Activated T-cell treated with anti-CD3 and anti-CD28 coated beads for 4 hours (primary cell): Measurements from ENCODE around the gene HOXB6.
A peak's percentile ranks its signal among the peaks of the same experiment; 100 is the strongest.

Experiments used
- DNase-seq: peaks from one replicate; pipeline ENCODE4 v3.0.0-alpha.2; 2020

Gene HOXB6

DNA sequence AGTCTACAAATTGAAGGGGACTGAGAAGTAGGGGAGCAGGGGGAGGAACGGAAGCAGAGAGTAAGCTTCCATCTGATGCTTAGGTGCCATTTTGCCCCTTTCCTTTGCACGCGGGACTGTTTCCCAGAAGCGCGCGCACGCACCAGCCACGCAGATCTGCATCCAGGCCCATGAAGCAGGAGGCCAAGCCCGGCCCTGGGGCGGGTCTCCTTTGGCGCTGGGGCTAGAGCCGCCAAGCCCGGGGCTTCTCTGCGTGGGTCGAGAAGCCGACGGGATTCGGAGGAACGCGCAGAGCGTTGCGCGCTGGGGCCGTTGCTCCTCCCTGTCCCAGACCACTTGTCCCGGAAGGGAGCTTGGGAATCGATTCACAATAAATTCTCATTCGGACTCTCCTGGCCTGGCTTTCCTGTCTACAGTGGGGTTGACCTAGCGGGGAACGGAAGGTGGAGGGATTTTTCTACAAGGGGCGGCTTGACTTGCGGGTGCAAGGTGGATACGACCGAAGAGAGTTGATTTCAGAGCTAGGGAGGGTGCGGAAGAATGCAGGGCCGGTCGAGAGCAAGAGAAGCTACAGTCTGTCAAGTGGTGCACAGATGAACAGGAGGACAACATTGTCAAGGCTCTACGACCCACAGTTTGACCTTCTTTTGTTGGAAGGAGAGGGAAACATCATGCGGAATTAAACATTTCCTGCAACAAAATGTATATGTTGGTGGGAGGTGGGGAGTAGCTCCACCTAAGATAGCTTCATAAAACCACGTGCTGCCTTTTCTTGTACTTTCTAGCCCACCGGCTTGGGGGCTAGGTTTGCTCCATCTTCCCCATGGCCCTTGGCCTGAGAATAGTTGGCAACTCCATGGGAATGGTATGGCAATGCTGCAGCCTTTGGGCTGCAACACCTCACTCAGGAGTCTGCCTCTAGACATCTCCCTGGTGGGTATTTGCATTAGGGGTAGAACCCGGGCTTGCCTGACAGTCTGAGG, 16.9 kb upstream of the HOXB6 start:
- DNase-seq = no peak

- DNase-seq = no peak
These were observed 15.8 kb upstream of the HOXB6 start for GRCh38 chr17:48620461-48621139.

DNA sequence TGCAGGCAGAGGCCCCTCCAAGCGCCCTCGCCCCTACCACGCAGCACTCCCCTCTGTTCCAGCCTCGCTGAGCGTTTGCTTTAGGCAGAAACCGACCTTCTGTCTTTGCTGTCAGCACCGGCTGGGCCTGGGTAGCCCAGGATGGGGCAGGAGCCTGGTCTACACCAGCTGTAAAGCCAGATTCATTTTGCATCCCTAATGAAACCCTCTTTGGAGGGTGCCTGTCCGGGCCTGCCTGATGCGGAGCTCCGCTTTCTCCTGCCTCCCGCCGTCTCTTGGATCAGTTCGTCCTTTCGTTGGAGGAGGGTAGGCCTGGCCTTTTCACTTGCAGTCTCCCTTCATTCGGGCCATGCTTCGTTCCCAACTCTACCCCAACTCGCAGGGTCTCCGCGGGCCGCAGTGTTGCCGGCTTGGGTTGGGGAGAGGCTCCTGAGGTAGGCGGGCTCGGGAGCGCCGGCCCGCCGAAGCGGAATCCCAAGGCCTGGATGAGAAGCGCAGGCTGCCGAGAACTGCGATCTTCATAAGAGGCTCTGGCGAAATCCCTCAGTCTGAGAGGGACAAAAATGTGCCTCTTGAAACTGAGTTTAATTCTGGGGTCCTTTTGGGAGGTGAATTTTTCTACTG, 15.2 kb upstream of the HOXB6 start:
- no peak for DNase-seq

DNA sequence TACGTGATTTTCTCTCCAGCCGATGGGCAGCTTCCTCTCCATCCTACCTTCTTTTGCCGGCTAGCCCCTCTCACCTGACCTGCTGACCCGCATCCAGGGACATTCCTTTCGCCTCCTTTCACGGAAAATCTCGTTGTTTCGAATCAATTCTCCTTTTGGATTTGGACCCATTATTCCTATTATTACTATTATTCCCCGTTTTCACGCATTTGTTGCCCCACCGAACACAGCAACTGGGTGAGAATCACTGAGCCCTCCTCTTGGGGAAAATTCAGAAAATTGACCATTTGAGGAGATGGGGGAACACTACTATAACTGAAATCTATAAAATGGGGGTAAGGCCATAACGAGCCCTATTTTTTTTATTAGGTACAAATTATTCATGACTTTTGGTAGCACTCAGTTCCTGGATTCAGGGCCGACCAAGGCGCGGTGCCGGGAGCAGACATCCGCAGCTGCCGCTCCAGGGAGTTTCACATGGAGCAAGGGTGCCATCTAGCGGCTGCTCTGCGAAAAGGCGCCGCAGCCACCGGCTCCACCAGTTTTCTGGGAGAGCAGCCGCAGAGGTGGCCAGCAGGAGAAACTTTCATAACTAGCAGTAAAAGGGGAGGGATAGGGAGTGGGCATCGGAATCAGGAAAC, 13.6 kb upstream of the HOXB6 start:
- DNase-seq = peak; percentile 80

GRCh38 chr17:48617471-48618255, 12.9 kb upstream of the HOXB6 start:
- no peak for DNase-seq

DNA sequence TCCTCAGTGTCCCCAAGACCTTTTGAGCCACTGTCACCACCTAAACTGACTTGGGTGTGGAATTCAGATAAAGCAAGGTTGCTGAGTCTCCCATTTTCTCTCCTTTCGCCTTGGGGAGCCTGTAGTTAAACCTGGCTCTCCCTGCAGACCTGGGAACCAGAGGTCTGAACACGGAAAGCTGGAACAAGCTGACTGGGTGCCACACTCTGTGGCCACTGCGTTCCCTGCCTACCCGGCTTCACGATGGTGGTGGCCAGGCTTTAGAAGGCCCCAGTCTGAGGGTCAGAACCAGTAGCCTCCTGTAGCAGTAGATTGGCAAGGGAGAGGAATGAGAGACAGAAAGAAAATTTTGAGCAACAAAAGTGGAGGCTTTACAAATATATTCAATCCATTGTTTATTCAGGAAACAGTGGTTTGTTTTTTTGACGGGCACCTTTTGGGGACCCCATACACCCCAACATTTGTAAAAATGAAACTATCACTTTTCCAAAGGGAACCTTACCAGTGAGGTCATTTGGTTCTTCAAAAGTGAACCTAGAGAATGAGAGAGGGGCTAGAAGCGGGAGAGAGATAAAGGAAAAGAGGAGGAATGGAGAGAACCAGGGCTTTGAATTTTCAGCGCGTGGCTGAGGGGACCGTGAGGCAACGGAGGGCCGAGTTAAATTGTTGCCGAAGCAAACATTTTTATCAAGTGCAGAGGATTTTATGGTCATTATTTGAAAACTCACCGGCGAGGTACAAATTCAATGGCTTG, 12.1 kb upstream of the HOXB6 start:
- DNase-seq = no peak

DNA sequence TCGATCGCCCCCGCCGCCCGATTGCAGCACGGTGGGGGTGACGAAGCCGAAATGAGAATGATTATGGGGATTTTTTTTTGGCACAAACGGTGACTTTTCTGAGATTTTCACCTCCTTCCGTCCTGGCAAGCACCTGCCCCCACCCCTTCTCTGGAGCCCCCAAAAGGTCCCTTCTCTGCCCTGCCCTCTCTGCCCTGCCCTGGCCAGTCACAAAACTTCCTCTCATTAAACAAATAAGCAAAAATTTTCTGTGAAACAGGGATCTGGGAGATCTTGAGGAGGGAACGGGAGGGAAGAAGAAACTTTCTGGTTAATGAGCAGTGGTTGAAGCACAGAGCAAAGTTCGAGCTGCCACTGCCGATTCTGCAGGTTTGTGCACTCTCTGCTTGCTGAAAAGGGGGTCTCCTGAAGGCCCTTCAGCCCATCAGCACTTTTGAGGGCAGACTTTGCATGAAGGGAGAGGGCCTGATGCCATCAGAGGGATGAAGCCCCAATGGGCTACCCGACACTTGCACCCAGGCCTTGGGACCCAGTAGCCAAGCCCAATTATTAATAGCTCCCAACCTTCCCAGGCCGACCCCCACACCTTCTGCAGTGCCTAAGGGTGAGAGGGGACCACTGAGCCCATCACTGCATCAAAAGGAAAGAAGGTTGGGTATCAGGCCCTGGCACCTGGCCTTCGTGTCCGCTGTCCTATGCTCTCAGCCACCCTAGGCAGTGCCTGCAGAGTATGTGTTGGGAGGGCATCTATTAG, 11.4 kb upstream of the HOXB6 start:
- DNase-seq = no peak

GRCh38 chr17:48615047-48615962, 10.5 kb upstream of the HOXB6 start, which contains the start of gene HOXB8:
Gene HOXB8 (minus strand): TSS chr17:48615292. CDS start chr17:48614704, 588 bp downstream.
- no peak for DNase-seq

DNA sequence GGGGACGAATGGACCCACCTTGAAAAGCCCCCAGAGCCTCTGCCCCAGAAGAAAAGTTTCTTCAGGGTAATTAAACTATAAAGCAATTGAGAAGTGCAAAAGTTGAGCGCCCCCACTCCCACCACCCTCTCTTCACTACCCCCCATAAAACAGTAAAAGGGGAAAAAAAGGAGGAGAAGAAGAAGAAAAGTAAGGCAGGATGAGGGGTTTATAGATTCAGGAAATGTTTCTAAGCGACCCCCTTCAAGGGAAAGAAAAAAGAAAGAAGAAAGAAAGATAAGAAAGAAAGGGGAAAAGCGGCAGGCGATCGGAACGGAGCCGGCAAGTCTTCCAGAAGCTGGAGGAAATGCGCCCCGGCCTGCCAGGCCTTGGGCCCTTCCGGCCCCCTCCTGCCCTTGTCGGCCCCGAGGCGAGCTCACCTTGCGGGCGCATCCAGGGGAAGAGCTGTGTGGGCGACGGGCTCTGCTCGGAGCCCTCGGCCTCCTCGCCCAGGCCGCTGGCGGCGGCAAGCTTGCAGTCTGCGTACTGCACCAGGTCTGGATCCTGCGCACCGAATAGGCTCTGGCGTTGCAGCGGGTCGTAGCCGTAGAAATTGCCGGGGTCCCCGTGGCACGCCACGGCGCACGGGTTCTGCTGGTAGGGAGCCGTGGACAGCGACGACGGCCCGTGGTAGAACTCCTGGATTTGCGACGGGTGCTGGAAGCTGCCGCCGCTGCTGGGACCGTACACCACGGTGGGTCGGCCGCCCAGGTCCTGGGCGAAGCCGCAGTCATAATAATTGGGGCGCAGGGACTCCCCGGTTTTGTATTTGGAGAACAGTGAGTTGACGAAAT, 9.3 kb upstream of the HOXB6 start:
- DNase-seq = no peak

DNA sequence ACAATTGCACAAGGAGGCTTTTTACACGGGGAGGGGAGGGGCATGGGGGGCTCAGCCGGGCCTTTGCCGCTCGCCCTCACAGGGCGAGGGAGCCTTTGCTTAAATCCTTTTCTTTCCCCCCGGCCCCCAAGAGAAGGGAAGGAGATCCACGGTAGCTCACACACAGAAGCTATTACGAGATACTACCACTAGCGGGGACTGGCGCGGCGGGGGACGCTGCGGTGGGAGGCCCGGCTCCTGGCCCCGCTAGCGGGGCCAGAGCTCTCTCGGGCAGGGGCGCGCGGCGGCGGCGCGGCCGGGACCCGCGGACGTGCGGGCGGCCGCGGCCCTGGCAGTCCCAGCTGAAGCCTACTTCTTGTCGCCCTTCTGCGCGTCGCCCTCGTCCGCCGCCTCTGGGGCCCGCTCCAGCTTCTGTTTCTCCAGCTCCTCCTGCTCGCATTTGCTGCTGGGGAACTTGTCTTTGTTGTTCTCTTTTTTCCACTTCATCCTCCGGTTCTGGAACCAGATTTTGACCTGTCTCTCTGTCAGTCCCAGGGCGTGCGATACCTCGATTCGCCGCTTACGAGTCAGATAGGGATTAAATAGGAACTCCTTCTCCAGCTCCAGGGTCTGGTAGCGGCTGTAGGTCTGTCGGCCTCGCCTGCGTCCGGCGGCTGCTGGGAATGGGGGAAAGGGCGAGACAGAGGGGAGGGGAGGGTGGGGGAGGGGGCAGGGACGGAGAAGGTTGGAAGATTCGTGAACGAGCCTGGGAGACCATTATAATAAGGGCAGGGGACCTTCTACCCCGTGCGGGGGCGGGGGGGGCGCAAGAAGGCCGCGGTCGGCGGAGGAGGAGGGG, 8.3 kb upstream of the HOXB6 start:
- DNase-seq = no peak

GRCh38 chr17:48612456-48612853, 7.7 kb upstream of the HOXB6 start:
- DNase-seq = no peak

DNA sequence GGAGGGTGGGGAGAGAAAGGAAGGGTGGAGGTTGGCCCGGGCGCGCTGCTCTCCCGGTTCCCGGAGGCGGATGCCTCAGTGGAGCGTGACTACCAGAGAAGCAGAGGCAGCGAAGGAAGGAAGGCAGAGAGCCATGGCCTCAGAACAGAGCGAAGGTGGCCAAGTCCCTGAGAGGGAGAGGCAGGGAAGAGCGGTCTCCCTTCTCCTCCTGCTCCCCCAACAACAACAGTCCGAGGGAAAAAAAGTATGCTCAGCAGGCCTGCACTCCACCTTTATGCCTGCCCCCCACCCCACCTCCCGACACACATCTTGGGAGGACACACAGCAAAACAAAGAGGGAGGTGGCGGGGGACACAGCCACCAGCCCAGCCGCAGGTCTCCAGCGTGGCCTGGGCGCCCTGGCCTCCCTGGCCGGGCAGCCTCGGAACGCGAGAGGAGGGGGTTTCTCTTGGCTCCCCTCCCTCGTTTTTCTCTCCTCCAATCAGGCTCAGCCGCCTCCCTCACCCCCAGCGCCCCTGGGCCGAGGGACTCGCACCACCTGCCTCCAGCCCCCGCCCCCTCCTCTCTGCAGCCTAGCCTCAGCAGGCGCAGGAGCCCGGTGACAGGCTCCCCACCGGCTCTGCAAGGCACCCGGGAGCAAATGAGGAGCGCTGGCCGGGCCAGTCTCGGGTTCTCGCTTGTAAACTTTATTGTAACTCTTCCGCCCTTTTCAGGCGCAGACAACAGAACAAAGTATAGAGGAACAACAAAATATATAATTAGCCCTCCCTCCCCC, 7.1 kb upstream of the HOXB6 start:
- no peak for DNase-seq

GRCh38 chr17:48611213-48611612, 6.4 kb upstream of the HOXB6 start:
- DNase-seq = no peak

GRCh38 chr17:48610282-48611211, 5.8 kb upstream of the HOXB6 start, which contains the start of gene HOXB7:
Gene HOXB7 (minus strand): TSS chr17:48611017. CDS start chr17:48610918, 99 bp downstream.
- DNase-seq = peak; percentile 56

GRCh38 chr17:48609759-48610281, 5.0 kb upstream of the HOXB6 start:
- DNase-seq = no peak
